Measurements from ENCODE around the gene MICAL2. TPM values are rescaled to one million over a fixed set of nuclear protein-coding genes. Genes with fewer than 3 reads are reported as not detected.
A peak's percentile ranks its signal among the peaks of the same experiment; 100 is the strongest.

Gene MICAL2
- total RNA-seq, 1 donor from 2014 or later: 237 TPM

GRCh38 chr11:12241401-12241800 is 131.0 kb downstream of the MICAL2 start:
- intact Hi-C loops (cut with DNase I): no loop called here
- no peak for DNase-seq (ENCODE audit: low spot score in 2 of 2)
- Histone ChIP-seq H3K9me3 (no peaks in the 10 kb centered on the region), H3K4me1 (peaks cover 33 to 95% of the 10 kb centered on the region in 2 donors), H3K4me3 (no peak overlapping the region), H3K27ac (peak overlapping the region; percentile 94 to 98), H3K27me3 (no peaks in the 10 kb centered on the region), H3K36me3 (peaks cover 67 to 87% of the 10 kb centered on the region in 2 donors)
- TF ChIP-seq CTCF (IDR thresholded peaks at IDR 0.05): no peak

DNA sequence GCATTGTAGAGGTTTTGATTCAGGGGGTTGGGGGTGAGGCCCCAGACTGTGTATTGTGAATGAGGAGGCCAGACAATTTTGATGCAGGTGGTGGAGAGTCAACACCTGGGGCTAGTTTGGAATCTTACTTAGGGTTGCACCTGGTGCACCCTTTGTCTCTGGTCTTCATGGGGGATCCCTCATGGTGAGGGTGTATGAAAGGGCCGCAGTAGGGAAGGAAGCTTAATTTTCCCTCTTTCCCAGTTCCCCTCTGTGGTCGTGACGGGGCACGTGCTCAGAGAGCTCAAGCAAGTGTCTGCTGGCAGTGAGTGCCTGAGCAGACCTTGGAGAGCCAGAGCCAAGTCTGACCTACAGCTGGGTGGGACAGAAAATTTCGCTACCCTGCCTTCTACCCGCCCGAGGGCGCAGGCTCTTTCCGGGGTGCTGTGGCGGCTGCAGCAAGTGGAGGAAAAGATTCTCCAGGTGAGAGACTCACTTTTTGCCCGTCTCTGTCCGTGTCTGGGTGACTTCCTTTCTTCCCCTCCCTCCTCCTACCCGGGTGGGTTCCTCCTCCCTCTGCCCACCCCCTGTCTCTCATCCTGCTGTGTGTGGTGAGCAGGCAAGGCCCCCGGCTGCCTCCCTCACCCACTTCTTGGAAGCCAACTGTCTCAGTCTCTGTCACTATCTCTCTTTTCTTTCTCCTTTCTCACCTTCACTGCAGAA is 131.7 kb downstream of the MICAL2 start:
- H3K4me3 ChIP-seq: no peak overlapping the region
- peak overlapping the region; percentile 94 to 98 for H3K27ac ChIP-seq
- H3K36me3 ChIP-seq: peaks cover 67 to 89% of the 10 kb centered on the region in 2 donors
- no peaks in the 10 kb centered on the region for H3K27me3 ChIP-seq
- H3K4me1 ChIP-seq: peaks cover 33 to 94% of the 10 kb centered on the region in 2 donors
- DNase-seq (ENCODE audit: low spot score in 2 of 2): no peak
- H3K9me3 ChIP-seq: no peaks in the 10 kb centered on the region
- intact Hi-C loops (cut with DNase I): no loop called here
- no peak for TF ChIP-seq CTCF (IDR thresholded peaks at IDR 0.05)

- no peaks in the 10 kb centered on the region for H3K27me3 ChIP-seq
- no peaks in the 10 kb centered on the region for H3K9me3 ChIP-seq
- peaks cover 63 to 89% of the 10 kb centered on the region in 2 donors for H3K36me3 ChIP-seq
- peak overlapping the region; percentile 94 to 98 for H3K27ac ChIP-seq
- intact Hi-C loops (cut with DNase I): no loop called here
- H3K4me3 ChIP-seq: no peak overlapping the region
- no peak for TF ChIP-seq CTCF (IDR thresholded peaks at IDR 0.05)
- DNase-seq (ENCODE audit: low spot score in 2 of 2): no peak
- H3K4me1 ChIP-seq: peaks cover 39 to 95% of the 10 kb centered on the region in 2 donors
Observed at GRCh38 chr11:12242966-12243365, 132.6 kb downstream of the MICAL2 start.

DNA sequence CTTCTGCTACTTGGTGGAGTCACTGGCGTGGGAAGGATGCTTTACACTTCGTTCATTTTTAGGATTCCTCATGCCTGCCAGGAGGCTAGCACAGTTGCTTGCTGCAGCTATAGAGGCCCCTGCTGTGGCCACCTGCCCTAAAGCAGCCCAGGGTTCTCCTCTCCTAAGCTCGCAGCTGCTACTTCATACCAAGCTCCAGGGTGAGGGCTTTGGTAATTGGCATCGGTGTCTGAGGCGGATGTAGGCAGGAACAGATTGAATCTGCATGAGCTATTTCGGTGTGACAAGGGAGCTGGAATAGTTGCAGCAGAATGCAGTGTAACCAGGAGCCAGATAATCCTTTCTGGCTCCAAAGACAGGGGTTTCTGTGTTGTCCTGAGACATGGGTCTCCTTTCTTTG is 133.1 kb downstream of the MICAL2 start:
- H3K4me1 ChIP-seq: peaks cover 44 to 96% of the 10 kb centered on the region in 2 donors
- DNase-seq (ENCODE audit: low spot score in 2 of 2): no peak
- peak overlapping the region; percentile 94 to 98 for H3K27ac ChIP-seq
- peaks cover 68 to 90% of the 10 kb centered on the region in 2 donors for H3K36me3 ChIP-seq
- intact Hi-C loops (cut with DNase I): no loop called here
- H3K27me3 ChIP-seq: no peaks in the 10 kb centered on the region
- H3K4me3 ChIP-seq: no peak overlapping the region
- no peak for TF ChIP-seq CTCF (IDR thresholded peaks at IDR 0.05)
- H3K9me3 ChIP-seq: no peaks in the 10 kb centered on the region

GRCh38 chr11:12243911-12244550 is 133.6 kb downstream of the MICAL2 start:
- peaks cover 71 to 89% of the 10 kb centered on the region in 2 donors for H3K36me3 ChIP-seq
- no peak overlapping the region for H3K4me3 ChIP-seq
- no peak for DNase-seq (ENCODE audit: low spot score in 2 of 2)
- peaks cover 44 to 91% of the 10 kb centered on the region in 2 donors for H3K4me1 ChIP-seq
- H3K9me3 ChIP-seq: no peaks in the 10 kb centered on the region
- H3K27me3 ChIP-seq: no peaks in the 10 kb centered on the region
- peak overlapping the region; percentile 94 to 98 for H3K27ac ChIP-seq
- intact Hi-C loops (cut with DNase I): no loop called here
- no peak for TF ChIP-seq CTCF (IDR thresholded peaks at IDR 0.05)

Data from ascending aorta (tissue), 2 donors.